GM12892 (cell line): ENCODE measurements around the gene TUBGCP3.

ENCODE experiments used
- POLR2A ChIP-seq: IDR thresholded peaks from 2 replicates; pipeline ENCODE4 v1.6.1; 2011; ENCODE audit warnings: low read depth, low read length, control low read depth
- POLR2AphosphoS5 ChIP-seq: IDR thresholded peaks from 2 replicates; pipeline ENCODE4 v1.6.1; 2011; ENCODE audit warnings: low read depth, low read length, control low read depth

- TF ChIP-seq POLR2A (no peak), POLR2AphosphoS5 (no peak)
Observed at GRCh38 chr13:112531263-112531794, 56.6 kb downstream of the TUBGCP3 start.
